Psoas muscle (tissue), 8 donors: ENCODE results near the gene NOL12. TPM values are rescaled to one million over a fixed set of nuclear protein-coding genes. Genes with fewer than 3 reads are reported as not detected.
A peak's percentile ranks its signal among the peaks of the same experiment; 100 is the strongest.

Experiments
- ATAC-seq, 4 donors: fragments of 200-7000 bp; cut with Tn5 transposase; one replicate each; pipeline ENCODE4 v1.9.1; 2020; ENCODE audit warnings: moderate library complexity in 3 of 4, mild to moderate bottlenecking in 2 of 4
- DNase-seq, 2 donors: peaks; one replicate each; pipeline ENCODE4 v3.0.0-alpha.2; 2020
- H3K27ac ChIP-seq: fragments of 200-600 bp; one replicate; pipeline ENCODE4 v1.8.0; 2022
- H3K27me3 ChIP-seq, 3 donors: fragments of 200-600 bp in 1 of 3; one replicate each; pipeline versions ENCODE4 v1.6.1 to v1.8.0; 2013 to 2022; ENCODE audit warnings: low read length in 2 of 3, mild to moderate bottlenecking in 2 of 3, moderate library complexity in 1 of 3; ENCODE audit not compliant: insufficient read depth in 3 of 3
- H3K36me3 ChIP-seq, 2 donors: fragments of 200-600 bp in 1 of 2; one replicate each; pipeline versions ENCODE4 v1.6.1 to v1.8.0; 2013 to 2022; ENCODE audit warnings: low read depth in 1 of 2, mild to moderate bottlenecking in 1 of 2, moderate library complexity in 1 of 2; ENCODE audit not compliant: insufficient read depth in 1 of 2
- H3K4me1 ChIP-seq: fragments of 200-600 bp; one replicate; pipeline ENCODE4 v1.8.0; 2022
- H3K4me3 ChIP-seq: fragments of 200-600 bp; one replicate; pipeline ENCODE4 v1.8.0; 2022; ENCODE audit warnings: mild to moderate bottlenecking
- H3K9me3 ChIP-seq: fragments of 200-600 bp; one replicate; pipeline ENCODE4 v1.8.0; 2022
- CTCF ChIP-seq: fragments of 200-600 bp; IDR thresholded peaks from one replicate; pipeline ENCODE4 v1.8.0; 2022; ENCODE audit warnings: antibody characterized with exemption
- WGBS, 3 donors: extraction: QIAGEN DNeasy Blood & Tissue Kit; methylation state at CpG; one replicate each; pipeline versions ENCODE4 v1.1.6 to v1.1.7; 2013; 5-methylcytosine and 5-hydroxymethylcytosine counted together
- intact Hi-C, 2 donors: fragments of 100-400 bp; cut with DNase I; formaldehyde crosslinking; loops; one replicate each; pipeline versions ENCODE4 v1.11.0 to v1.14.2; 2022
- polyA plus RNA-seq, 3 donors: library from polyadenylated mRNA; stranded (reverse); fragments of 200-250 nt; gene quantifications; one replicate each; pipeline ENCODE4 v1.2.3, GENCODE V29; 2013
- total RNA-seq, 4 donors: library from RNA; stranded (reverse); fragmentation: NEBNext Ultra II Directional in 2 of 4; extraction: Animal tissue kit (Norgen Biotek cat#: 25700) in 2 of 4; gene quantifications; one replicate each; pipeline versions ENCODE4 v1.2.1 to v1.2.4, GENCODE V29; 2021 to 2023
- donor health status: healthy with polysubstance abuse.
- donor health status: DM: no; HTN: no; CAD: no; lungs with moderate emphysema.
- donor health status: Bipolar disorder and iron deficiency.
- donor health status: healthy.
- donor health status: DM: yes; HTN: yes; CAD: no.
- donor health status: DM: no; HTN: no; CAD: no.
- donor health status: DM: no; HTN: no; CAD: no.
- donor health status: DM: yes; HTN: yes; CAD: no.

The NOL12 gene
- total and polyA plus RNA-seq, 7 donors = 11.9 to 43.4 (median 15.4) TPM

- intact Hi-C loops = no loop called here
- no peaks in the 10 kb centered on the region for H3K9me3 ChIP-seq
- ATAC-seq (no peak), DNase-seq (no peak)
- no peak overlapping the region for H3K4me3 ChIP-seq
- 55 to 61% (median 55%) methylated on average over 18 of the region's 18 CpGs for WGBS, 3 donors
- peak overlapping the region; percentile 96 for H3K27ac ChIP-seq
- H3K27me3 ChIP-seq = no peaks in the 10 kb centered on the region
- TF ChIP-seq CTCF = no peak
- H3K36me3 ChIP-seq = peaks cover 0 to 32% of the 10 kb centered on the region in 2 donors
- H3K4me1 ChIP-seq = peaks cover 31% of the 10 kb centered on the region
Measured at GRCh38 chr22:37678372-37678771, 7.8 kb upstream of the NOL12 start.

GRCh38 chr22:37679670-37680069 lies 6.5 kb upstream of the NOL12 start:
- Histone ChIP-seq H3K9me3 (no peaks in the 10 kb centered on the region), H3K36me3 (peaks cover 0 to 32% of the 10 kb centered on the region in 2 donors), H3K27me3 (no peaks in the 10 kb centered on the region), H3K4me3 (no peak overlapping the region), H3K4me1 (peaks cover 21% of the 10 kb centered on the region), H3K27ac (no peak overlapping the region)
- DNase-seq (no peak), ATAC-seq (no peak)
- WGBS, 3 donors = 72 to 74% (median 74%) methylated on average over 8 of the region's 8 CpGs
- intact Hi-C loops = loop anchor here (2.0 kb wide), 2 partner anchors 19 to 37 kb away; no protein-coding TSS in a partner anchor
- TF ChIP-seq CTCF = no peak

GRCh38 chr22:37680191-37680851 lies 5.8 kb upstream of the NOL12 start:
- Histone ChIP-seq H3K4me3 (no peak overlapping the region), H3K27ac (no peak overlapping the region), H3K9me3 (no peaks in the 10 kb centered on the region), H3K27me3 (no peaks in the 10 kb centered on the region), H3K4me1 (peaks cover 16% of the 10 kb centered on the region), H3K36me3 (peaks cover 0 to 32% of the 10 kb centered on the region in 2 donors)
- no peak for TF ChIP-seq CTCF
- DNase-seq (no peak), ATAC-seq (no peak)
- intact Hi-C loops = loop anchor here (2.0 kb wide), 2 partner anchors 20 to 38 kb away; no protein-coding TSS in a partner anchor
- WGBS, 3 donors = 52 to 64% (median 54%) methylated on average over 7 of the region's 7 CpGs

- intact Hi-C loops = loop anchor here (1.0 to 2.0 kb wide), 3 partner anchors 20 to 38 kb away; no protein-coding TSS in a partner anchor
- no peak for DNase-seq
- H3K9me3 ChIP-seq = no peaks in the 10 kb centered on the region
- H3K36me3 ChIP-seq = peaks cover 0 to 32% of the 10 kb centered on the region in 2 donors
- TF ChIP-seq CTCF = no peak
- no peaks in the 10 kb centered on the region for H3K27me3 ChIP-seq
- WGBS, 3 donors = 64 to 79% (median 65%) methylated on average over 2 of the region's 2 CpGs
- no peak overlapping the region for H3K27ac ChIP-seq
- ATAC-seq = no peak
- no peak overlapping the region for H3K4me3 ChIP-seq
- peaks cover 16% of the 10 kb centered on the region for H3K4me1 ChIP-seq
Measured at GRCh38 chr22:37681001-37681424, 5.1 kb upstream of the NOL12 start.
